Measurements from ENCODE around the gene GALNT10.

Gene GALNT10

DNA sequence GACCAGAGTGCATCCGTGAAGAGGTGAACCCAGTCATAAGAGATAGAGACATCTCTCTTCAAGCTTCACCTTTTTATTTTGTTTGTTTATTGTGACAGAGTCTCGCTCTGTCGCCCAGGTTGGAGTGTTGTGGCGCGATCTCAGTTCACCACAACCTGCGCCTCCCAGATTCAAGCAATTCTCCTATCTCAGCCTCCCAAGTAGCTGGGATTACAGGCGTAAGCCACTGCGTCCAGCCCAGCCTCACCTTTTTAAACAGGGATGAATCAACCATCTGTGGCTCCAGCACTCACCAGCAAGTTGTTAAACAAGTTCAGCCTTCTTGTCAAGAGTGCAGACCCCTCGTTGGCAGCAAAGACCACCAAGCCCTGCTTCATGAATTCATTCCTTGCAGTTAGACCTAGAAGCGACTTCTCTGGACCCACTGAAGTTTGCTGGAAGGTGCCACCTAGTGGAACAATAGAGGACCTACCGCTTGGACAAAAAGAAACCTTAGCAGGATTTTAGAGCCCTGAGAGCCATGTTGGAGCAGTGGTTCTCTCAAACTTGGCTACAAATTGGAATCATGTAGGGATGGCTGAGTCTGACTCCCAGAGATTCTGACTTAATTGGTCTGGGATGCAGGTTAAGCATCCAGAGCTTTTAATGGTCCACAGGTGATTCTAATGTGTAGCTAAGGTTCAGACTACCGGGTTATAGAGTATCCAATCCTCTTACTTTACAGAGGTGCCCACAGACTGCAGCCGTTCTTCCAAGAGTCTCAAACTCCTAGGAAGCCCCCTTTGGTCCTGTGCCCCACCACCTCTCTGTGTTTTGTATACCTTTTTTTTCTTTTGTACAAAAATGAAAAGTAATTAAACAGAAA, 10.5 kb upstream of the GALNT10 start:
- no peaks in the 10 kb centered on the region for H3K36me3 ChIP-seq (ENCODE audit: insufficient read depth, low read length)
- H3K4me1 ChIP-seq (ENCODE audit: insufficient read depth, low read length) = peaks cover 5% of the 10 kb centered on the region; the same call in 1 of the 2 replicates
- H3K9me3 ChIP-seq (ENCODE audit: insufficient read depth, low read length, severe bottlenecking) = no peaks in the 10 kb centered on the region
- H3K27ac ChIP-seq (ENCODE audit: low read length) = no peak overlapping the region
- H3K9ac ChIP-seq (ENCODE audit: low read depth, low read length) = no peak overlapping the region
- TF ChIP-seq, protein P1, sequence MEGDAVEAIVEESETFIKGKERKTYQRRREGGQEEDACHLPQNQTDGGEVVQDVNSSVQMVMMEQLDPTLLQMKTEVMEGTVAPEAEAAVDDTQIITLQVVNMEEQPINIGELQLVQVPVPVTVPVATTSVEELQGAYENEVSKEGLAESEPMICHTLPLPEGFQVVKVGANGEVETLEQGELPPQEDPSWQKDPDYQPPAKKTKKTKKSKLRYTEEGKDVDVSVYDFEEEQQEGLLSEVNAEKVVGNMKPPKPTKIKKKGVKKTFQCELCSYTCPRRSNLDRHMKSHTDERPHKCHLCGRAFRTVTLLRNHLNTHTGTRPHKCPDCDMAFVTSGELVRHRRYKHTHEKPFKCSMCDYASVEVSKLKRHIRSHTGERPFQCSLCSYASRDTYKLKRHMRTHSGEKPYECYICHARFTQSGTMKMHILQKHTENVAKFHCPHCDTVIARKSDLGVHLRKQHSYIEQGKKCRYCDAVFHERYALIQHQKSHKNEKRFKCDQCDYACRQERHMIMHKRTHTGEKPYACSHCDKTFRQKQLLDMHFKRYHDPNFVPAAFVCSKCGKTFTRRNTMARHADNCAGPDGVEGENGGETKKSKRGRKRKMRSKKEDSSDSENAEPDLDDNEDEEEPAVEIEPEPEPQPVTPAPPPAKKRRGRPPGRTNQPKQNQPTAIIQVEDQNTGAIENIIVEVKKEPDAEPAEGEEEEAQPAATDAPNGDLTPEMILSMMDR (IDR thresholded peaks at IDR 0.05; ENCODE audit: borderline replicate concordance, extremely low read depth, low read length, poor library complexity, severe bottlenecking) = peak; percentile 85
- no peak for TF ChIP-seq EZH2 (IDR thresholded peaks at IDR 0.05; ENCODE audit: borderline replicate concordance, low read depth, low read length, severe bottlenecking)
- peak; percentile 97 for ATAC-seq (ENCODE audit: insufficient read depth, low read depth)
- no peak overlapping the region for H3K4me2 ChIP-seq (ENCODE audit: insufficient read depth, low read length)
- H3K79me2 ChIP-seq (ENCODE audit: insufficient read depth, low read length) = no peaks in the 10 kb centered on the region
- no peaks in the 10 kb centered on the region for H4K20me1 ChIP-seq (ENCODE audit: insufficient read depth, low read length)
- peak; percentile 58 for DNase-seq
- peaks cover 4% of the 10 kb centered on the region for H3K27me3 ChIP-seq (ENCODE audit: insufficient read depth, low read length, poor library complexity)
- peak overlapping the region; percentile 71 for H2AFZ ChIP-seq (ENCODE audit: low read depth, low read length)
- H3K4me3 ChIP-seq (ENCODE audit: low read depth in 1 of 2, low read length in 2 of 2) = no peak overlapping the region

DNA sequence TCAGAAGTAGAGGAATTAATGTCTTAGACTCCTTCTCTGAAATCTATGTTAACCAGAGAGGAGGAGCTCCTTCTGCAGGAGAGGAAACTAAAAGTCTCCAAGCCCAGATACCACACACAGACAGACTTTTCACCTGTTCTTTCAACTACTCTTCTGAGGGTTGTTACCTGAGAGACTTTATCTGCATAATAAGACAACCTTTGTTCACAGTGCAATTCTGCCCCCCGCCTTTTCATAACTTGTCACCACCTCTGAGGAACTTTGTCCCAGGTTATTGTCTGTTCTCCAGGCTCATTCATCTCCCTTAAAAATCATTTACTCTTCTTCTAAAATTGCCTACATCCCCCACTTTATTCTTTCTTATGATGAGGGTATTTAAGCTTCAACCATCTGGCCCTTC, 9.4 kb upstream of the GALNT10 start:
- ATAC-seq (ENCODE audit: insufficient read depth, low read depth) (no peak), DNase-seq (no peak)
- H3K36me3 ChIP-seq (ENCODE audit: insufficient read depth, low read length) = no peaks in the 10 kb centered on the region
- H2AFZ ChIP-seq (ENCODE audit: low read depth, low read length) = no peak overlapping the region
- peaks cover 5% of the 10 kb centered on the region; the same call in 1 of the 2 replicates for H3K4me1 ChIP-seq (ENCODE audit: insufficient read depth, low read length)
- no peaks in the 10 kb centered on the region for H4K20me1 ChIP-seq (ENCODE audit: insufficient read depth, low read length)
- H3K9me3 ChIP-seq (ENCODE audit: insufficient read depth, low read length, severe bottlenecking) = no peaks in the 10 kb centered on the region
- H3K4me2 ChIP-seq (ENCODE audit: insufficient read depth, low read length) = no peak overlapping the region
- no peaks in the 10 kb centered on the region for H3K79me2 ChIP-seq (ENCODE audit: insufficient read depth, low read length)
- H3K27me3 ChIP-seq (ENCODE audit: insufficient read depth, low read length, poor library complexity) = peaks cover 4% of the 10 kb centered on the region
- TF ChIP-seq, protein P1 (IDR thresholded peaks at IDR 0.05; ENCODE audit: borderline replicate concordance, extremely low read depth, low read length, poor library complexity, severe bottlenecking) = no peak
- no peak for TF ChIP-seq EZH2 (IDR thresholded peaks at IDR 0.05; ENCODE audit: borderline replicate concordance, low read depth, low read length, severe bottlenecking)
- H3K4me3 ChIP-seq (ENCODE audit: low read depth in 1 of 2, low read length in 2 of 2) = no peak overlapping the region
- no peak overlapping the region for H3K27ac ChIP-seq (ENCODE audit: low read length)
- no peak overlapping the region for H3K9ac ChIP-seq (ENCODE audit: low read depth, low read length)

DNA sequence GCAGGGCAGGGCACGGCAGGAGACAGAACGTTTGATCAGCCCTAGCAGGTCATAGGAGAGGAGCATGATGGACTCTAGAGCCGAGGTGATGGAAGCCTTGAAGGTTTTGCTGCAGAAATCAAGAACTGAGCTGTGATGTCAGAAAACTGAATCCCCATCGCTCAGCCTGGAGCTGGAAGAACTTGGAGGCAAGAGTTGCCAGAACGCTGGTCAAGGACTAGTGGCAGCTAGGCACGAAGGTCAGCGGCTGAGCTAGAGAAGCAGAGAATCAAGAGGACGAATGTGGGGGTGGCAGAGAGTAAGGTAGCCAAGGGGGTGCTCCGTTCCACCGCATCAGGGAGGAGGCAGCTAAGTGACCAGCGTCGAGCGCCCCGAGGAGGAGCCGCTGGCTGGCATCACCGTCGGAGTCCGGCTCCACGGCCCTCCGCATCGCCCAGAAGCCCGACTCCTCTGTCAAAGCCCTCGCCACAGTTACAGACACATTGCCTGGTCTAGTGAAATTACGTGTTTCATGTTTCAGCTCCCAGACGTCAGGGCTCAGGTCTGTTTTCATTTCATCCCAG, 1.2 kb upstream of the GALNT10 start:
- Histone ChIP-seq H3K4me2 (ENCODE audit: insufficient read depth, low read length) (peak overlapping the region; percentile 87), H3K4me3 (ENCODE audit: low read depth in 1 of 2, low read length in 2 of 2) (peak overlapping the region in 1 of 2 experiments; percentile 65; a peak in 2 of 4 replicates), H3K27ac (ENCODE audit: low read length) (no peak overlapping the region; the same call in 1 of the 2 replicates), H3K36me3 (ENCODE audit: insufficient read depth, low read length) (no peaks in the 10 kb centered on the region), H2AFZ (ENCODE audit: low read depth, low read length) (peak overlapping the region; percentile 46), H3K4me1 (ENCODE audit: insufficient read depth, low read length) (peaks cover 35% of the 10 kb centered on the region), H4K20me1 (ENCODE audit: insufficient read depth, low read length) (no peaks in the 10 kb centered on the region; the same call in 1 of the 2 replicates), H3K79me2 (ENCODE audit: insufficient read depth, low read length) (0 out of 2 replicates have a peak, but pooled peaks cover 3% of the 10 kb centered on the region), H3K9me3 (ENCODE audit: insufficient read depth, low read length, severe bottlenecking) (no peaks in the 10 kb centered on the region), H3K27me3 (ENCODE audit: insufficient read depth, low read length, poor library complexity) (no peaks in the 10 kb centered on the region), H3K9ac (ENCODE audit: low read depth, low read length) (peak overlapping the region; percentile 75)
- TF ChIP-seq EZH2 (IDR thresholded peaks at IDR 0.05; ENCODE audit: borderline replicate concordance, low read depth, low read length, severe bottlenecking) = no peak
- TF ChIP-seq, protein P1 (IDR thresholded peaks at IDR 0.05; ENCODE audit: borderline replicate concordance, extremely low read depth, low read length, poor library complexity, severe bottlenecking) = no peak
- ATAC-seq (ENCODE audit: insufficient read depth, low read depth) (no peak), DNase-seq (no peak)
